ENCODE measurements around the gene TENT4A.

TENT4A gene

GRCh38 chr5:6711409-6712141 lies 1.7 kb upstream of the TENT4A start:
- TF ChIP-seq CTCF (IDR thresholded peaks at IDR 0.05), result no peak
- peak overlapping the region; percentile 100 for H2AFZ ChIP-seq
- no peaks in the 10 kb centered on the region for H3K27me3 ChIP-seq (ENCODE audit: control insufficient read depth, insufficient read depth, low read length)
- H3K27ac ChIP-seq, result peak overlapping the region; percentile 94
- H3K4me3 ChIP-seq (ENCODE audit: low read depth, low read length), result peak overlapping the region; percentile 63
- H3K79me2 ChIP-seq, result peaks cover 19% of the 10 kb centered on the region
- H3K9me3 ChIP-seq (ENCODE audit: control insufficient read depth, low read length), result no peaks in the 10 kb centered on the region
- H3K4me1 ChIP-seq, result peaks cover 13% of the 10 kb centered on the region
- no peaks in the 10 kb centered on the region for H3K36me3 ChIP-seq (ENCODE audit: control insufficient read depth, insufficient read depth, low read length)
- peak overlapping the region; percentile 68 for H3K4me2 ChIP-seq (ENCODE audit: low read length)
- H3K9ac ChIP-seq, result no peak overlapping the region

- Histone ChIP-seq H3K9me3 (ENCODE audit: control insufficient read depth, low read length) (no peaks in the 10 kb centered on the region), H3K36me3 (ENCODE audit: control insufficient read depth, insufficient read depth, low read length) (no peaks in the 10 kb centered on the region), H3K4me1 (peaks cover 18% of the 10 kb centered on the region), H3K27me3 (ENCODE audit: control insufficient read depth, insufficient read depth, low read length) (no peaks in the 10 kb centered on the region), H3K27ac (peak overlapping the region; percentile 94), H3K9ac (peak overlapping the region; percentile 73), H2AFZ (peak overlapping the region; percentile 100), H3K79me2 (peaks cover 25% of the 10 kb centered on the region), H3K4me2 (ENCODE audit: low read length) (peak overlapping the region; percentile 68), H3K4me3 (ENCODE audit: low read depth, low read length) (peak overlapping the region; percentile 63)
- TF ChIP-seq CTCF (IDR thresholded peaks at IDR 0.05), result peak; percentile 12
These were observed 1.1 kb upstream of the TENT4A start for GRCh38 chr5:6712142-6712576.

GRCh38 chr5:6712577-6713273 lies 507 bp upstream of the TENT4A start:
- H3K9me3 ChIP-seq (ENCODE audit: control insufficient read depth, low read length), result no peaks in the 10 kb centered on the region
- H3K27ac ChIP-seq, result peak overlapping the region; percentile 94
- H3K4me2 ChIP-seq (ENCODE audit: low read length), result peak overlapping the region; percentile 68
- peaks cover 21% of the 10 kb centered on the region for H3K4me1 ChIP-seq
- peak overlapping the region; percentile 73 for H3K9ac ChIP-seq
- H2AFZ ChIP-seq, result peak overlapping the region; percentile 100
- H3K79me2 ChIP-seq, result peaks cover 30% of the 10 kb centered on the region
- no peaks in the 10 kb centered on the region for H3K27me3 ChIP-seq (ENCODE audit: control insufficient read depth, insufficient read depth, low read length)
- H3K4me3 ChIP-seq (ENCODE audit: low read depth, low read length), result peak overlapping the region; percentile 63
- no peaks in the 10 kb centered on the region for H3K36me3 ChIP-seq (ENCODE audit: control insufficient read depth, insufficient read depth, low read length)
- TF ChIP-seq CTCF (IDR thresholded peaks at IDR 0.05), result peak; percentile 4

- no peak overlapping the region for H3K9ac ChIP-seq
These were observed 1.2 kb downstream of the TENT4A start for GRCh38 chr5:6714226-6715041.

More at GRCh38 chr5:6714226-6715041, 1.2 kb downstream of the TENT4A start:
- Histone ChIP-seq H3K9me3 (ENCODE audit: control insufficient read depth, low read length) (no peaks in the 10 kb centered on the region), H3K27me3 (ENCODE audit: control insufficient read depth, insufficient read depth, low read length) (no peaks in the 10 kb centered on the region), H3K4me2 (ENCODE audit: low read length) (peak overlapping the region; percentile 61), H3K79me2 (peaks cover 43% of the 10 kb centered on the region), H2AFZ (no peak overlapping the region), H3K36me3 (ENCODE audit: control insufficient read depth, insufficient read depth, low read length) (no peaks in the 10 kb centered on the region), H3K4me3 (ENCODE audit: low read depth, low read length) (peak overlapping the region; percentile 60), H3K4me1 (peaks cover 25% of the 10 kb centered on the region), H3K27ac (no peak overlapping the region)
- no peak for TF ChIP-seq CTCF (IDR thresholded peaks at IDR 0.05)

Measured in parathyroid adenoma (tissue), 2 donors.